Measurements from ENCODE around the gene SHISA9.
A peak's percentile ranks its signal among the peaks of the same experiment; 100 is the strongest.

The SHISA9 gene

GRCh38 chr16:13083681-13084080 lies 182.3 kb downstream of the SHISA9 start:
- peak; percentile 59 for DNase-seq

GRCh38 chr16:13084331-13084730 lies 182.9 kb downstream of the SHISA9 start:
- no peak for DNase-seq

GRCh38 chr16:13093661-13094060 lies 192.3 kb downstream of the SHISA9 start:
- no peak for DNase-seq

GRCh38 chr16:13095061-13095460 lies 193.7 kb downstream of the SHISA9 start:
- no peak for DNase-seq

GRCh38 chr16:13098536-13098935 lies 197.1 kb downstream of the SHISA9 start:
- DNase-seq, result no peak

- DNase-seq, result no peak
Observed at GRCh38 chr16:13099822-13100221, 198.4 kb downstream of the SHISA9 start.

GRCh38 chr16:13100970-13101369 lies 199.6 kb downstream of the SHISA9 start:
- DNase-seq, result no peak

GRCh38 chr16:13101828-13102227 lies 200.4 kb downstream of the SHISA9 start:
- no peak for DNase-seq

- DNase-seq, result no peak
Observed at GRCh38 chr16:13102401-13102800, 201.0 kb downstream of the SHISA9 start.

GRCh38 chr16:13103831-13104530 lies 202.6 kb downstream of the SHISA9 start:
- DNase-seq, result no peak

GRCh38 chr16:13104772-13105171 lies 203.4 kb downstream of the SHISA9 start:
- no peak for DNase-seq

GRCh38 chr16:13105427-13105826 lies 204.0 kb downstream of the SHISA9 start:
- DNase-seq, result no peak

- DNase-seq, result no peak
Observed at GRCh38 chr16:13106464-13106863, 205.1 kb downstream of the SHISA9 start.

GRCh38 chr16:13108126-13108525 lies 206.7 kb downstream of the SHISA9 start:
- no peak for DNase-seq

GRCh38 chr16:13109171-13109570 lies 207.8 kb downstream of the SHISA9 start:
- DNase-seq, result no peak

- DNase-seq, result no peak
Observed at GRCh38 chr16:13110124-13110796, 208.9 kb downstream of the SHISA9 start.

- no peak for DNase-seq
Observed at GRCh38 chr16:13111747-13112146, 210.3 kb downstream of the SHISA9 start.

GRCh38 chr16:13113741-13114140 lies 212.3 kb downstream of the SHISA9 start:
- no peak for DNase-seq

- no peak for DNase-seq
Observed at GRCh38 chr16:13118091-13118490, 216.7 kb downstream of the SHISA9 start.

GRCh38 chr16:13120091-13120490 lies 218.7 kb downstream of the SHISA9 start:
- DNase-seq, result no peak

- no peak for DNase-seq
Observed at GRCh38 chr16:13120557-13120956, 219.2 kb downstream of the SHISA9 start.

- DNase-seq, result no peak
Observed at GRCh38 chr16:13123991-13124390, 222.6 kb downstream of the SHISA9 start.

- DNase-seq, result no peak
Observed at GRCh38 chr16:13127144-13127543, 225.7 kb downstream of the SHISA9 start.

- DNase-seq, result no peak
Observed at GRCh38 chr16:13130586-13130985, 229.2 kb downstream of the SHISA9 start.

GRCh38 chr16:13134836-13135235 lies 233.4 kb downstream of the SHISA9 start:
- DNase-seq, result no peak

Measured in NCI-H1436 (cell line).